OCI-LY7 (cell line): ENCODE data around the gene LAPTM5. TPM values are rescaled to one million over a fixed set of nuclear protein-coding genes. Genes with fewer than 3 reads are reported as not detected.
A peak's percentile ranks its signal among the peaks of the same experiment; 100 is the strongest.

Source experiments
- BruUV-seq: library from RNA; stranded (reverse); fragments of 400-500 nt; replicated peaks from 2 replicates; lab custom pipeline; 2021; lab: Mats Ljungman, UMichigan
- CTCF ChIA-PET: fragments of 300-600 bp; sonication (Branson Sonifier 250); formaldehyde crosslinking; loops from one replicate; lab custom pipeline; 2022; ENCODE audit warnings: antibody characterized with exemption; ENCODE audit not compliant: unreplicated experiment; lab: Charles Lee
- POLR2A ChIA-PET: fragments of 300-600 bp; sonication (Branson Sonifier 250); formaldehyde crosslinking; loops from one replicate; lab custom pipeline; 2022; ENCODE audit warnings: antibody characterized with exemption; lab: Charles Lee
- DNase-seq: peaks from one replicate; pipeline ENCODE4 v3.0.0-alpha.2; 2015; ENCODE audit warnings: low spot score
- H2AFZ ChIP-seq: fragments of 200-600 bp; sonication (generic), shearing (Covaris generic); 2 replicates; pipeline ENCODE4 v1.6.1; 2014; ENCODE audit warnings: mild to moderate bottlenecking, antibody characterized with exemption, low read length, moderate library complexity
- H3K27ac ChIP-seq: fragments of 200-600 bp; sonication (generic); 2 replicates; pipeline ENCODE4 v1.5.1; 2014; ENCODE audit warnings: mixed run types, low read depth, mild to moderate bottlenecking, moderate library complexity, low read length, inconsistent platforms; ENCODE audit not compliant: poor library complexity, severe bottlenecking
- H3K36me3 ChIP-seq: fragments of 200-600 bp; sonication (generic); 2 replicates; pipeline ENCODE4 v1.6.1; 2014; ENCODE audit warnings: mild to moderate bottlenecking, antibody characterized with exemption, low read length, moderate library complexity, mixed read lengths; ENCODE audit not compliant: insufficient read depth
- H3K4me1 ChIP-seq: fragments of 200-600 bp; sonication (generic); 2 replicates; pipeline ENCODE4 v1.5.1; 2014; ENCODE audit warnings: mild to moderate bottlenecking, low read length; ENCODE audit not compliant: insufficient read depth, poor library complexity, severe bottlenecking
- H3K4me2 ChIP-seq: fragments of 200-600 bp; sonication (generic); 2 replicates; pipeline ENCODE4 v1.6.1; 2014; ENCODE audit warnings: mild to moderate bottlenecking, low read length
- H3K4me3 ChIP-seq: fragments of 200-600 bp; sonication (generic); 2 replicates; pipeline ENCODE4 v1.5.1; 2014; ENCODE audit warnings: mild to moderate bottlenecking, low read depth, low read length; ENCODE audit not compliant: poor library complexity, severe bottlenecking
- H3K79me2 ChIP-seq: fragments of 200-600 bp; sonication (generic); 2 replicates; pipeline ENCODE4 v1.6.1; 2016; ENCODE audit warnings: low read depth, mild to moderate bottlenecking, low read length, moderate library complexity, mixed read lengths; ENCODE audit not compliant: insufficient read depth
- H3K9me2 ChIP-seq: fragments of 200-600 bp; sonication (generic); 2 replicates; pipeline ENCODE4 v1.6.1; 2016; ENCODE audit warnings: mild to moderate bottlenecking, low read length, mixed read lengths; ENCODE audit not compliant: insufficient read depth
- H3K9me3 ChIP-seq: fragments of 200-600 bp; sonication (generic); 2 replicates; pipeline ENCODE4 v1.6.1; 2014; ENCODE audit warnings: mild to moderate bottlenecking, mixed run types, low read length, mixed read lengths
- H4K20me1 ChIP-seq: fragments of 200-600 bp; sonication (generic); 2 replicates; pipeline ENCODE4 v1.6.1; 2014; ENCODE audit warnings: mild to moderate bottlenecking, antibody characterized with exemption, low read length, moderate library complexity, mixed read lengths; ENCODE audit not compliant: insufficient read depth
- EZH2phosphoT487 ChIP-seq: fragments of 200-600 bp; sonication (generic); IDR thresholded peaks from 2 replicates; pipeline ENCODE4 v1.6.1; 2018; ENCODE audit warnings: low read depth, borderline replicate concordance, mild to moderate bottlenecking, mixed run types, antibody characterized with exemption, low read length, moderate library complexity, mixed read lengths
- intact Hi-C: fragments of 100-400 bp; cut with micrococcal nuclease; formaldehyde crosslinking; loops from one replicate; pipeline ENCODE4 v1.10.0; 2022; ENCODE audit not compliant: unreplicated experiment
- total RNA-seq, 2 experiments: library from RNA; depleted of rRNA in 1 of 2; stranded (reverse); fragments of >200 nt in 1 of 2; shearing (Covaris generic) in 1 of 2; gene quantifications; 2 replicates each; pipeline ENCODE4 v1.2.3, GENCODE V29; 2014 to 2022
- TF ChIP-seq, protein P1 (sequence below): fragments of 200-600 bp; sonication (generic); conservative IDR thresholded peaks from 2 replicates; pipeline ENCODE4 v1.5.1; 2014; ENCODE audit warnings: mild to moderate bottlenecking, antibody characterized with exemption, low read length, moderate library complexity, mixed read lengths

Gene LAPTM5
- total RNA-seq, 2 experiments from 2014 or later = 113 to 137 TPM

DNA sequence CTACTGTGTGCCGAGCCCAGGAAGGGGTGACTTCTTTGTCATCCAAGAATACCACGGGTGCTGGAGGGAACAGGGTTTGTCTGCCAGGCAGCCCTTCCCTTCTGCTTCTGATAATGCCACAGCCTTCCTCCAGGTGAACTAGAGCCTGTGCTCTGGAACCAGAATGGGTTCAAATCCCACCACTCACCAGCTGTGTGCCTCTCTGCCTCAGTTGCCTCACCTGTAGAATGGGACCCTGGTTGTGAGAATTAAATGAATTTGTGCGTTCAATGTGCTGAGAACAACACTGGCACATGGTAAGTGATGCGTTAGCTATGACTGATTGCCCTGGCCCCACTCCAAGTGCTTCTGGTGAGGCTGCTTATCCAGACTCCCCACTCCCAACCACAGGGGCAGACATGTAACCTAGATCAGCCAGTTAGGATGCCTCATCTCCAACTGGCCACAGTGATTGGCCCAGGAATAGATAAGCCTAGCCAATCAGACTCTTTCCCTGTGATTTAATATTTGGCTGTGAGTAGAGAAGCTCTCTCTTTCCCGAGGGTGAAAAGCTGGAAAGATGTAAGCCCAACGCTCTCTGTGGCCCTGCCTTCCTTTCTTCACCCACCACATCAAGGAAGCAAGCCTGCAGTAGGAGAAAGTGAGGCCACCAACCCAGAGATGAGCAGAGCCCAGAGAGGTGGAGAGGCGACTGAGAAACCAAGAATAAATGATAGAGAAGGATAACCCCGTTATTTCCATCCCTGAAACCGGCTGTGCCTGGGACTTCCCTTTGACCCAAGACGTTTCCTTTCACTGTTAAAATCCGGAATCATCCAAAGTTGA lies 20.8 kb upstream of the LAPTM5 start:
- TF ChIP-seq, protein P1, sequence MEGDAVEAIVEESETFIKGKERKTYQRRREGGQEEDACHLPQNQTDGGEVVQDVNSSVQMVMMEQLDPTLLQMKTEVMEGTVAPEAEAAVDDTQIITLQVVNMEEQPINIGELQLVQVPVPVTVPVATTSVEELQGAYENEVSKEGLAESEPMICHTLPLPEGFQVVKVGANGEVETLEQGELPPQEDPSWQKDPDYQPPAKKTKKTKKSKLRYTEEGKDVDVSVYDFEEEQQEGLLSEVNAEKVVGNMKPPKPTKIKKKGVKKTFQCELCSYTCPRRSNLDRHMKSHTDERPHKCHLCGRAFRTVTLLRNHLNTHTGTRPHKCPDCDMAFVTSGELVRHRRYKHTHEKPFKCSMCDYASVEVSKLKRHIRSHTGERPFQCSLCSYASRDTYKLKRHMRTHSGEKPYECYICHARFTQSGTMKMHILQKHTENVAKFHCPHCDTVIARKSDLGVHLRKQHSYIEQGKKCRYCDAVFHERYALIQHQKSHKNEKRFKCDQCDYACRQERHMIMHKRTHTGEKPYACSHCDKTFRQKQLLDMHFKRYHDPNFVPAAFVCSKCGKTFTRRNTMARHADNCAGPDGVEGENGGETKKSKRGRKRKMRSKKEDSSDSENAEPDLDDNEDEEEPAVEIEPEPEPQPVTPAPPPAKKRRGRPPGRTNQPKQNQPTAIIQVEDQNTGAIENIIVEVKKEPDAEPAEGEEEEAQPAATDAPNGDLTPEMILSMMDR = 0 out of 2 replicates have a peak, but pooled peaks have one; percentile 8
- TF ChIP-seq EZH2phosphoT487 = no peak
- Histone ChIP-seq H3K27ac (no peak overlapping the region), H3K36me3 (no peaks in the 10 kb centered on the region), H3K4me3 (no peak overlapping the region), H2AFZ (no peak overlapping the region), H3K79me2 (no peaks in the 10 kb centered on the region), H3K4me1 (peaks cover 12% of the 10 kb centered on the region), H3K4me2 (no peak overlapping the region), H3K9me3 (no peaks in the 10 kb centered on the region), H4K20me1 (no peaks in the 10 kb centered on the region), H3K9me2 (no peaks in the 10 kb centered on the region)
- ChIA-PET POLR2A (interaction anchor here (0.6 to 2.1 kb wide), 3 partner anchors 26 to 60 kb away, joined by 3 to 9 read pairs (median 3); no protein-coding TSS in a partner anchor), CTCF (interaction anchor here (0.6 to 2.9 kb wide), 5 partner anchors 17 to 58 kb away, joined by 3 to 61 read pairs (median 5); no protein-coding TSS in a partner anchor)
- no TSS peak for BruUV-seq
- intact Hi-C loops = loop anchor here (5.0 kb wide), 1 partner anchor 36 kb away; no protein-coding TSS in a partner anchor
- DNase-seq = no peak

DNA sequence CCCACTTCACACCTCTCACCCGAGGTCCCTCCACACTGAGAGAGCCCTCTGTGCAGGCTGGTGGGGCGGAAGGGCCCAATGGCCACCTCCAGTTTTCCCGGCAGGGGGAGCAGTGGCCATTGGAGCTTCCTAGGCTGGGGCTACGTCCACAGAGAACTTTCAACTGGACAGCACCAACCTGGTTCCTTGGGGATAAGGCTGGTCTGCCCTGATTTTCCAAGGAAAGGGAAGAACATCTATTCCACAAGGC lies 20.3 kb upstream of the LAPTM5 start:
- Histone ChIP-seq H3K9me3 (no peaks in the 10 kb centered on the region), H3K79me2 (no peaks in the 10 kb centered on the region), H3K4me1 (peaks cover 12% of the 10 kb centered on the region), H3K27ac (no peak overlapping the region), H3K4me3 (no peak overlapping the region), H3K4me2 (no peak overlapping the region), H4K20me1 (no peaks in the 10 kb centered on the region), H3K36me3 (no peaks in the 10 kb centered on the region), H3K9me2 (no peaks in the 10 kb centered on the region), H2AFZ (no peak overlapping the region)
- no peak for DNase-seq
- CTCF ChIA-PET = interaction anchor here (1.0 to 2.9 kb wide), 3 partner anchors 37 to 58 kb away, joined by 4 to 61 read pairs (median 5); no protein-coding TSS in a partner anchor
- POLR2A ChIA-PET = interaction anchor here (0.6 kb wide), 1 partner anchor 34 kb away, joined by 3 read pairs; no protein-coding TSS in a partner anchor
- BruUV-seq = no TSS peak
- intact Hi-C loops = loop anchor here (5.0 kb wide), 1 partner anchor 36 kb away; no protein-coding TSS in a partner anchor
- TF ChIP-seq, protein P1 = peak; percentile 54
- TF ChIP-seq EZH2phosphoT487 = no peak
